ENCODE results near the gene ATP6V1D.

GRCh38 chr14:67393689-67394088 is 34.1 kb upstream of the ATP6V1D start:
- no peak for TF ChIP-seq MYC (IDR thresholded peaks at IDR 0.05; ENCODE audit: low read depth, low read length)
- TF ChIP-seq MYC (CRISPR knock-in tag; IDR thresholded peaks at IDR 0.05; ENCODE audit: borderline replicate concordance, low read depth) = no peak
- TF ChIP-seq SRSF9 (IDR thresholded peaks at IDR 0.05; ENCODE audit: borderline replicate concordance, low read depth, low read length) = no peak
- TF ChIP-seq JUND (IDR thresholded peaks at IDR 0.05; ENCODE audit: borderline replicate concordance, low read depth, low read length) = no peak
- no peak for TF ChIP-seq JUND (tag; IDR thresholded peaks at IDR 0.05; ENCODE audit: borderline replicate concordance, low read depth, low read length)
- no peak for TF ChIP-seq HMGN3 (IDR thresholded peaks at IDR 0.05; ENCODE audit: borderline replicate concordance, extremely low read depth, insufficient read length, low read depth, low read length)
- no peak for TF ChIP-seq POLR2A (conservative IDR thresholded peaks at IDR 0.05)
- no peak for TF ChIP-seq SIN3A (IDR thresholded peaks at IDR 0.05; ENCODE audit: borderline replicate concordance in 2 of 2, control insufficient read depth in 1 of 2, low read depth in 2 of 2, low read length in 2 of 2)

Data from K562 (cell line).